Measurements from ENCODE around the gene ARHGAP24.

- TF ChIP-seq, protein P1, sequence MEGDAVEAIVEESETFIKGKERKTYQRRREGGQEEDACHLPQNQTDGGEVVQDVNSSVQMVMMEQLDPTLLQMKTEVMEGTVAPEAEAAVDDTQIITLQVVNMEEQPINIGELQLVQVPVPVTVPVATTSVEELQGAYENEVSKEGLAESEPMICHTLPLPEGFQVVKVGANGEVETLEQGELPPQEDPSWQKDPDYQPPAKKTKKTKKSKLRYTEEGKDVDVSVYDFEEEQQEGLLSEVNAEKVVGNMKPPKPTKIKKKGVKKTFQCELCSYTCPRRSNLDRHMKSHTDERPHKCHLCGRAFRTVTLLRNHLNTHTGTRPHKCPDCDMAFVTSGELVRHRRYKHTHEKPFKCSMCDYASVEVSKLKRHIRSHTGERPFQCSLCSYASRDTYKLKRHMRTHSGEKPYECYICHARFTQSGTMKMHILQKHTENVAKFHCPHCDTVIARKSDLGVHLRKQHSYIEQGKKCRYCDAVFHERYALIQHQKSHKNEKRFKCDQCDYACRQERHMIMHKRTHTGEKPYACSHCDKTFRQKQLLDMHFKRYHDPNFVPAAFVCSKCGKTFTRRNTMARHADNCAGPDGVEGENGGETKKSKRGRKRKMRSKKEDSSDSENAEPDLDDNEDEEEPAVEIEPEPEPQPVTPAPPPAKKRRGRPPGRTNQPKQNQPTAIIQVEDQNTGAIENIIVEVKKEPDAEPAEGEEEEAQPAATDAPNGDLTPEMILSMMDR (IDR thresholded peaks at IDR 0.05) = no peak
- no peak for TF ChIP-seq ZFX (IDR thresholded peaks at IDR 0.05; ENCODE audit: borderline replicate concordance)
These were observed 511.3 kb downstream of the ARHGAP24 start for GRCh38 chr4:85986266-85986665.

Measured in 22Rv1 (cell line).